Stomach (tissue), 9 donors: Measurements from ENCODE around the gene BBS9. TPM values are rescaled to one million over a fixed set of nuclear protein-coding genes. Genes with fewer than 3 reads are reported as not detected.

Source experiments
- DNase-seq, 2 donors: peaks; one replicate each; pipeline versions ENCODE4 v3.0.0 to v3.0.0-alpha.2; 2013 to 2019
- H3K27ac ChIP-seq, 5 donors: fragments of 200-600 bp in 4 of 5; sonication (generic) in 4 of 5; one replicate each; pipeline ENCODE4 v1.5.1; 2013 to 2019; ENCODE audit warnings: mild to moderate bottlenecking in 1 of 5, moderate library complexity in 1 of 5
- H3K27me3 ChIP-seq, 3 donors: fragments of 200-600 bp; sonication (generic); one replicate each; pipeline ENCODE4 v1.5.1; 2017 to 2019; ENCODE audit warnings: mixed run types in 1 of 3
- H3K36me3 ChIP-seq, 4 donors: fragments of 200-600 bp; sonication (generic); 1 replicate in 3 of 4; 2 replicates in 1 of 4; pipeline ENCODE4 v1.5.1; 2016 to 2019
- H3K4me1 ChIP-seq, 4 donors: fragments of 200-600 bp; sonication (generic); one replicate each; pipeline ENCODE4 v1.5.1; 2016 to 2019
- H3K4me3 ChIP-seq, 4 donors: fragments of 200-600 bp; sonication (generic) in 3 of 4; one replicate each; pipeline ENCODE4 v1.5.1; 2016 to 2019; ENCODE audit warnings: mild to moderate bottlenecking in 1 of 4
- H3K9me3 ChIP-seq, 4 donors: fragments of 200-600 bp; sonication (generic); one replicate each; pipeline ENCODE4 v1.5.1; 2016 to 2019
- CTCF ChIP-seq, 7 experiments: fragments of 450-650 bp in 4 of 7; fragments of 200-600 bp in 3 of 7; sonication (generic) in 3 of 7; IDR thresholded peaks; one replicate each; pipeline ENCODE4 v1.5.1; 2016 to 2019; ENCODE audit warnings: antibody characterized with exemption in 7 of 7, control low read depth in 2 of 7, mild to moderate bottlenecking in 1 of 7
- EP300 ChIP-seq: sonication (generic); formaldehyde crosslinking; IDR thresholded peaks from one replicate; pipeline ENCODE4 v1.6.1; 2017; ENCODE audit warnings: antibody characterized with exemption
- POLR2A ChIP-seq, 4 donors: fragments of 450-650 bp; IDR thresholded peaks; one replicate each; pipeline ENCODE4 v1.6.1; 2016; ENCODE audit warnings: antibody characterized with exemption in 4 of 4, control low read depth in 2 of 4, mild to moderate bottlenecking in 1 of 4, moderate library complexity in 1 of 4
- POLR2AphosphoS5 ChIP-seq, 3 donors: sonication (generic); formaldehyde crosslinking; IDR thresholded peaks; one replicate each; pipeline ENCODE4 v1.6.1; 2016; ENCODE audit warnings: antibody characterized with exemption in 3 of 3
- WGBS, 5 donors: extraction: QIAGEN DNeasy Blood & Tissue Kit in 3 of 5; methylation state at CpG; one replicate each; pipeline versions ENCODE4 v1.1.5 to v1.1.7; 2013 to 2018; 5-methylcytosine and 5-hydroxymethylcytosine counted together
- intact Hi-C: fragments of 100-400 bp; cut with DNase I; formaldehyde crosslinking; loops from one replicate; pipeline ENCODE4 v1.15.1; 2023; ENCODE audit warnings: low total_unique reads
- polyA plus RNA-seq, 3 donors: library from polyadenylated mRNA; stranded (reverse); fragments of 200-250 nt; gene quantifications; one replicate each; pipeline ENCODE4 v1.2.3, GENCODE V29; 2013
- total RNA-seq, 5 donors: library from RNA; depleted of rRNA; stranded (reverse); fragments of >200 nt; gene quantifications; one replicate each; pipeline versions ENCODE4 v1.1.0 to v1.2.3, GENCODE V29; 2014 to 2016
- donor health status: healthy with polysubstance abuse.
- donor health status: Bipolar disorder and iron deficiency.
- donor health status: healthy.

Gene BBS9
- total and polyA plus RNA-seq, 8 donors = 3.2 to 43.9 (median 5.9) TPM

- Histone ChIP-seq H3K4me1 (no peaks in the 10 kb centered on the region), H3K36me3 (peaks cover 0 to 34% (median 12%) of the 10 kb centered on the region in 4 donors), H3K27ac (no peak overlapping the region), H3K27me3 (no peaks in the 10 kb centered on the region), H3K9me3 (no peaks in the 10 kb centered on the region), H3K4me3 (no peak overlapping the region)
- intact Hi-C loops = no loop called here
- TF ChIP-seq POLR2AphosphoS5 (IDR thresholded peaks at IDR 0.05) = no peak
- no peak for TF ChIP-seq EP300
- no peak for TF ChIP-seq CTCF (IDR thresholded peaks at IDR 0.05)
- no peak for TF ChIP-seq POLR2A (IDR thresholded peaks at IDR 0.05)
- WGBS, 5 donors = 93 to 98% (median 97%) methylated on average over 3 of the region's 3 CpGs
- DNase-seq = no peak
Observed at GRCh38 chr7:33369888-33370287, 240.5 kb downstream of the BBS9 start.

- peaks cover 0 to 18% (median 8%) of the 10 kb centered on the region in 4 donors for H3K36me3 ChIP-seq
- H3K9me3 ChIP-seq = no peaks in the 10 kb centered on the region
- no peaks in the 10 kb centered on the region for H3K4me1 ChIP-seq
- no peaks in the 10 kb centered on the region for H3K27me3 ChIP-seq
- no peak for DNase-seq
- 91 to 94% (median 92%) methylated on average over 3 of the region's 3 CpGs for WGBS, 5 donors
- intact Hi-C loops = no loop called here
- H3K4me3 ChIP-seq = no peak overlapping the region
- TF ChIP-seq POLR2A (IDR thresholded peaks at IDR 0.05) = no peak
- no peak overlapping the region for H3K27ac ChIP-seq
Observed at GRCh38 chr7:33373195-33373594, 243.8 kb downstream of the BBS9 start.

DNA sequence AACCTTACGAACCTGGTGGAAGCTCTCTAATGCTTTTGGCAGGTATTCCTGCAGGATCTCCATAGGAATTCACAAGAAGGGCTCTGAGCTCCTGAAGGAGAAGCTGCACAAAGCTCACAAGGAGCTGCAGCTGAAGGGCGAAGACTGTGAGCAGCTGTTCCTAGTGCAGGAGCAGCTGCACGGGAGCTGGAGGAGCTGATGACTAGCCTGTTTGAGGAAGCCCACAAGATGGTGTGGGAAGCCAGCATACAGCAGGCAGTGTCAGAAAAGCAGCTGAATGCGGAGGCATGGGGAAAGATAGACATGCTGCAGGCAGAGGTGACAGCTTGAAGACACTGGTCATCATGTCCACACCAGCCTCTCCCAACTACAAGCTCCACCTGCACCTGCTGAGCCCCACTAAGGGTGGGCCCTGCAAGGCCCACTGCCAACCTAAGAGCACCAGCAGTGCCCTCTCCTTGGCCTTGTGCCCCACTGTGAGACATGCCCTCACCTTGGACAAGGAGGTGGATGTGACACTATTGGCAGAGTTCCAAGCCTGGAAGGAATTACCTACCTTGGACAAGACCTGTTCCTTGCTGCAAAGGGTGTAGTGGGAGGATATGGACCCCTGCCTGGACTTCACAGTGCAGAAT is 250.6 kb downstream of the BBS9 start:
- Histone ChIP-seq H3K9me3 (no peaks in the 10 kb centered on the region), H3K4me3 (no peak overlapping the region), H3K36me3 (peaks cover 0 to 32% (median 25%) of the 10 kb centered on the region in 4 donors), H3K27ac (no peak overlapping the region), H3K4me1 (no peaks in the 10 kb centered on the region), H3K27me3 (no peaks in the 10 kb centered on the region)
- DNase-seq = peak in 1 of 2 donors; percentile 4
- intact Hi-C loops = no loop called here
- 90 to 99% (median 96%) methylated on average over 4 of the region's 4 CpGs for WGBS, 5 donors
- TF ChIP-seq POLR2AphosphoS5 (IDR thresholded peaks at IDR 0.05) = no peak
- no peak for TF ChIP-seq CTCF (IDR thresholded peaks at IDR 0.05)
- no peak for TF ChIP-seq EP300
- TF ChIP-seq POLR2A (IDR thresholded peaks at IDR 0.05) = no peak

DNA sequence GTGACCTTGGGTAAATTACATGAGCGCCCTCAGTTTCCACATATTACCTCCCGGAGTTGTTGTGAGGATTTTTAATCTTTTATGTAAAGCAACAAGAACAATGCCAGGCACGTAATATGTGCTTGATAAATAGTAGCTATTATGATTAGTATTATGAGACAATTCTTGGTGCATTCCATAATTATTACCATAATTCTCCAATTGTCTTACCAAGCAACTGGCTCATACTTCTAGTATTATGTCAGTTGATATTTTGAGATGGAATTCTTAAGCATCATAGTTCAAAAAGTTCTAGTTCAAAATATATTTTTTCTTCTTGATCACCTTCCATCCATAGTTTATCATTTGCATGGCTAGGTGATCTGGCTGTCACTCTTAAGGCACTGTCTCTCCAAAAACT is 259.0 kb downstream of the BBS9 start:
- H3K4me3 ChIP-seq = no peak overlapping the region
- no peaks in the 10 kb centered on the region for H3K27me3 ChIP-seq
- TF ChIP-seq POLR2AphosphoS5 (IDR thresholded peaks at IDR 0.05) = no peak
- TF ChIP-seq EP300 = no peak
- no peak for TF ChIP-seq POLR2A (IDR thresholded peaks at IDR 0.05)
- TF ChIP-seq CTCF (IDR thresholded peaks at IDR 0.05) = no peak
- WGBS, 5 donors = 79 to 95% (median 92%) methylated on average over 3 of the region's 3 CpGs
- no peaks in the 10 kb centered on the region for H3K9me3 ChIP-seq
- H3K36me3 ChIP-seq = peaks cover 0 to 24% (median 14%) of the 10 kb centered on the region in 4 donors
- no peak overlapping the region for H3K27ac ChIP-seq
- no peaks in the 10 kb centered on the region for H3K4me1 ChIP-seq
- intact Hi-C loops = no loop called here
- no peak for DNase-seq

- H3K4me3 ChIP-seq = no peak overlapping the region
- TF ChIP-seq POLR2AphosphoS5 (IDR thresholded peaks at IDR 0.05) = no peak
- TF ChIP-seq CTCF (IDR thresholded peaks at IDR 0.05) = no peak
- TF ChIP-seq EP300 = no peak
- H3K9me3 ChIP-seq = no peaks in the 10 kb centered on the region
- H3K4me1 ChIP-seq = no peaks in the 10 kb centered on the region
- H3K27ac ChIP-seq = no peak overlapping the region
- DNase-seq = peak in 1 of 2 donors; percentile 18
- intact Hi-C loops = no loop called here
- 70 to 87% (median 79%) methylated on average over 1 of the region's 1 CpG for WGBS, 5 donors
- H3K27me3 ChIP-seq = no peaks in the 10 kb centered on the region
- peaks cover 0 to 16% (median 8%) of the 10 kb centered on the region in 4 donors for H3K36me3 ChIP-seq
Observed at GRCh38 chr7:33392148-33392547, 262.8 kb downstream of the BBS9 start.
